Gastroesophageal sphincter (tissue), 3 donors: Measurements from ENCODE around the gene TAPT1.

ENCODE experiments used
- CTCF ChIP-seq, 4 experiments: fragments of 200-600 bp in 2 of 4; fragments of 450-650 bp in 2 of 4; sonication (generic) in 1 of 4; IDR thresholded peaks; one replicate each; pipeline ENCODE4 v1.5.1; 2017 to 2019; ENCODE audit warnings: antibody characterized with exemption in 4 of 4, mild to moderate bottlenecking in 2 of 4, moderate library complexity in 2 of 4
- POLR2A ChIP-seq, 2 donors: fragments of 450-650 bp; IDR thresholded peaks; one replicate each; pipeline ENCODE4 v1.6.1; 2017; ENCODE audit warnings: antibody characterized with exemption in 2 of 2, mild to moderate bottlenecking in 2 of 2, moderate library complexity in 1 of 2
- POLR2AphosphoS5 ChIP-seq: sonication (generic); formaldehyde crosslinking; IDR thresholded peaks from one replicate; pipeline ENCODE4 v1.6.1; 2017; ENCODE audit warnings: antibody characterized with exemption

- TF ChIP-seq POLR2AphosphoS5 (no peak), POLR2A (IDR thresholded peaks at IDR 0.05) (no peak), CTCF (IDR thresholded peaks at IDR 0.05) (no peak)
Measured at GRCh38 chr4:16160457-16160856, 65.8 kb downstream of the TAPT1 start.
